MM.1S (cell line): Measurements from ENCODE around the gene DNAH11.
A peak's percentile ranks its signal among the peaks of the same experiment; 100 is the strongest.
"Not testable (repeated sequence)": the region's sequence is repeated elsewhere in the genome, so short reads cannot be mapped to it uniquely, and the experiment has no call there.

Experiments used
- DNase-seq: peaks from one replicate; pipeline ENCODE4 v3.0.0-alpha.2; 2015
- H2AFZ ChIP-seq: fragments of 300-600 bp; sonication (generic); 2 replicates; pipeline ENCODE4 v1.6.0; 2016; ENCODE audit warnings: antibody characterized with exemption, low read length
- H3F3A ChIP-seq: fragments of 300-600 bp; sonication (generic); 2 replicates; pipeline ENCODE4 v1.6.1; 2016; ENCODE audit warnings: mild to moderate bottlenecking, antibody characterized with exemption, low read length, moderate library complexity, mixed read lengths; ENCODE audit not compliant: insufficient read depth
- H3K27ac ChIP-seq: fragments of 300-600 bp; sonication (generic); 2 replicates; pipeline ENCODE4 v1.5.1; 2016; ENCODE audit warnings: mild to moderate bottlenecking, low read length
- H3K27me3 ChIP-seq: fragments of 300-600 bp; sonication (generic); replicated peaks from 2 replicates; pipeline ENCODE4 v1.6.0; 2016; ENCODE audit warnings: low read length; ENCODE audit not compliant: insufficient read depth
- H3K36me3 ChIP-seq: fragments of 300-600 bp; sonication (generic); replicated peaks from 2 replicates; pipeline ENCODE4 v1.6.1; 2016; ENCODE audit warnings: mild to moderate bottlenecking, low read length, mixed read lengths; ENCODE audit not compliant: insufficient read depth
- H3K4me1 ChIP-seq: fragments of 300-600 bp; sonication (generic); 2 replicates; pipeline ENCODE4 v1.6.1; 2016; ENCODE audit warnings: low read length, mixed read lengths
- H3K4me2 ChIP-seq: fragments of 300-600 bp; sonication (generic); 2 replicates; pipeline ENCODE4 v1.6.0; 2016; ENCODE audit warnings: low read depth, low read length
- H3K4me3 ChIP-seq: fragments of 300-600 bp; sonication (generic); 2 replicates; pipeline ENCODE4 v1.5.1; 2016; ENCODE audit warnings: low read length, mixed read lengths
- H3K79me2 ChIP-seq: fragments of 300-600 bp; sonication (generic); 2 replicates; pipeline ENCODE4 v1.6.1; 2016; ENCODE audit warnings: mixed run types, low read length, mixed read lengths
- H3K9ac ChIP-seq: fragments of 300-600 bp; sonication (generic); 2 replicates; pipeline ENCODE4 v1.6.1; 2016; ENCODE audit warnings: low read length, mixed read lengths
- H3K9me2 ChIP-seq: fragments of 300-600 bp; sonication (generic); replicated peaks from 2 replicates; pipeline ENCODE4 v1.6.1; 2016; ENCODE audit warnings: mild to moderate bottlenecking, low read length, mixed read lengths; ENCODE audit not compliant: insufficient read depth
- H3K9me3 ChIP-seq: fragments of 300-600 bp; sonication (generic); replicated peaks from 2 replicates; pipeline ENCODE4 v1.6.1; 2016; ENCODE audit warnings: mild to moderate bottlenecking, low read length, mixed read lengths; ENCODE audit not compliant: insufficient read depth
- H4K20me1 ChIP-seq: fragments of 300-600 bp; sonication (generic); 2 replicates; pipeline ENCODE4 v1.6.1; 2016; ENCODE audit warnings: mild to moderate bottlenecking, low read length, moderate library complexity, mixed read lengths; ENCODE audit not compliant: insufficient read depth
- EZH2 ChIP-seq: fragments of 300-600 bp; sonication (generic); optimal IDR thresholded peaks from 2 replicates; pipeline ENCODE3; 2017; ENCODE audit warnings: low read depth, mild to moderate bottlenecking, antibody characterized with exemption, low read length, mixed read lengths
- EZH2phosphoT487 ChIP-seq: fragments of 300-600 bp; sonication (generic); IDR thresholded peaks from 2 replicates; pipeline ENCODE4 v1.6.1; 2018; ENCODE audit warnings: antibody characterized with exemption, low read length
- TF ChIP-seq, protein P1 (sequence below): fragments of 300-600 bp; sonication (generic); IDR thresholded peaks from 2 replicates; pipeline ENCODE4 v1.5.1; 2016; ENCODE audit warnings: antibody characterized with exemption, low read length, mixed read lengths

The DNAH11 gene

DNA sequence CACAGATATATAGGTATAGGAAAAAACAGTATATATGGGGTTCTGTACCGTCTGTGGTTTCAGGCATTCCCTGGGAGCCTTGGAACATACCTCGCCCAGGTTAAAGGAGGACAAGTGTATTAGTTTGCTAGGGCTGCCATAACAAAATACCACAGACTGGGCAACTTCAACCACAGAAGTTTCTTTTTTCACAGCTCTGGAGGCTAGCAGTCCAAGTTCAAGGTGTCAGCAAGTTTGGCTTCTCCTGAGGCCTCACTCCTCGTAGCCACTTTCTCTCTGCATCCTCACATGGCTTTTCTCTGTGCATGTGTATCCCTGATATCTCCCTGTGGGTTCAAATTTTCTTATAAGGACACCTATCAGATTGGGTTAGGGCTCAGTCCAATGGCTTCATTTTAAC is 189.1 kb downstream of the DNAH11 start:
- H4K20me1 ChIP-seq = no peaks in the 10 kb centered on the region
- H3K9me2 ChIP-seq = no peaks in the 10 kb centered on the region
- H3K79me2 ChIP-seq = no peaks in the 10 kb centered on the region

DNA sequence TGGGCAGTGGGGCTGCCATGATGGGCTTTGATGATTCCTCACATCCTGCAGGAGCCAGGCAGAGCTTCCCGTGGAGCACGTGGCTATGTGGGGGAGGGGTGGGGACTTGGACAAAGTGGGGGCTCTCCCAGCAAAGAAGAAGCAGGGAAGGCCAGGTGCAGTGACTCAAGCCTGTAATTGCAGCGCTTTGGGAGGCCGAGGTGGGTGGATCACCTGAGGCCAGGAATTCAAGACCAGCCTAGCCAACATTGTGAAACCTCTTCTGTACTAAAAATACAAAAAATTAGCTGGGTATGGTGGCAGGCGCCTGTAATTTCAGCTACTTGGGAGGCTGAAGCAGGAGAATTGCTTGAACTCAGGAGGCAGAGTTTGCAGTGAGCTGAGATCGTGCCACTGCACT is 190.1 kb downstream of the DNAH11 start:
- H2AFZ ChIP-seq, DNase-seq, H3K9ac ChIP-seq, H3K27me3 ChIP-seq, H3K4me1 ChIP-seq, H3K4me2 ChIP-seq, H3K9me3 ChIP-seq, H3K9me2 ChIP-seq, H3F3A ChIP-seq, H3K79me2 ChIP-seq, H3K4me3 ChIP-seq, H3K27ac ChIP-seq, H4K20me1 ChIP-seq, H3K36me3 ChIP-seq: not testable (repeated sequence)

More for the DNA sequence above, 189.1 kb downstream of the DNAH11 start:
- H3K4me3 ChIP-seq = no peak overlapping the region
- H2AFZ ChIP-seq = no peak overlapping the region
- H3F3A ChIP-seq = no peaks in the 10 kb centered on the region
- H3K4me1 ChIP-seq = no peaks in the 10 kb centered on the region
- H3K4me2 ChIP-seq = no peak overlapping the region
- no peaks in the 10 kb centered on the region for H3K9me3 ChIP-seq
- no peak overlapping the region for H3K27ac ChIP-seq
- H3K27me3 ChIP-seq = no peaks in the 10 kb centered on the region
- DNase-seq = peak; percentile 43
- TF ChIP-seq EZH2phosphoT487 = no peak
- TF ChIP-seq, protein P1, sequence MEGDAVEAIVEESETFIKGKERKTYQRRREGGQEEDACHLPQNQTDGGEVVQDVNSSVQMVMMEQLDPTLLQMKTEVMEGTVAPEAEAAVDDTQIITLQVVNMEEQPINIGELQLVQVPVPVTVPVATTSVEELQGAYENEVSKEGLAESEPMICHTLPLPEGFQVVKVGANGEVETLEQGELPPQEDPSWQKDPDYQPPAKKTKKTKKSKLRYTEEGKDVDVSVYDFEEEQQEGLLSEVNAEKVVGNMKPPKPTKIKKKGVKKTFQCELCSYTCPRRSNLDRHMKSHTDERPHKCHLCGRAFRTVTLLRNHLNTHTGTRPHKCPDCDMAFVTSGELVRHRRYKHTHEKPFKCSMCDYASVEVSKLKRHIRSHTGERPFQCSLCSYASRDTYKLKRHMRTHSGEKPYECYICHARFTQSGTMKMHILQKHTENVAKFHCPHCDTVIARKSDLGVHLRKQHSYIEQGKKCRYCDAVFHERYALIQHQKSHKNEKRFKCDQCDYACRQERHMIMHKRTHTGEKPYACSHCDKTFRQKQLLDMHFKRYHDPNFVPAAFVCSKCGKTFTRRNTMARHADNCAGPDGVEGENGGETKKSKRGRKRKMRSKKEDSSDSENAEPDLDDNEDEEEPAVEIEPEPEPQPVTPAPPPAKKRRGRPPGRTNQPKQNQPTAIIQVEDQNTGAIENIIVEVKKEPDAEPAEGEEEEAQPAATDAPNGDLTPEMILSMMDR = no peak
- no peak for TF ChIP-seq EZH2
- H3K9ac ChIP-seq = no peak overlapping the region
- H3K36me3 ChIP-seq = no peaks in the 10 kb centered on the region

DNA sequence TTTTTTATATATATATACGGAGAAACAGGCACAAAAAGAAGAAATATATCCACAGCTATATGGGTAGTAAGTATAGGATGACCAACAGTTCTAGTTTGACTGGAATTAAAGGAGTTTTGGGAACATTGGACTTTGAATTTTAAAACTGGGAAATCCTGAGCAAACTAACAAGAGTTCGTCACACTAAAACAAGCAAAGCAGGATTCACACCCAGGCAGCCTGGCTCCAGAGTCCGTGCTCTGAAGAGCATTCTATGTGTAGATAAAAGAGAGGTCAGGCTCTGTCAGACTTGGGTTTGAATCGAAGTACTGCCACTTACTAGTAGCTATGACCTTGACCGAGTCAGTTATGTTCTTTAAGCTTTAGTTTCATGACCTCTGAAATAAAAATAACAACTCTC is 191.0 kb downstream of the DNAH11 start:
- H3K27ac ChIP-seq = no peak overlapping the region
- H3K9me3 ChIP-seq = no peaks in the 10 kb centered on the region
- no peaks in the 10 kb centered on the region for H3K4me1 ChIP-seq
- H3F3A ChIP-seq = no peaks in the 10 kb centered on the region
- no peaks in the 10 kb centered on the region for H3K9me2 ChIP-seq
- no peaks in the 10 kb centered on the region for H3K27me3 ChIP-seq
- no peaks in the 10 kb centered on the region for H3K79me2 ChIP-seq
- H2AFZ ChIP-seq = no peak overlapping the region
- H3K9ac ChIP-seq = no peak overlapping the region
- H3K4me3 ChIP-seq = no peak overlapping the region
- H3K4me2 ChIP-seq = no peak overlapping the region
- H3K36me3 ChIP-seq = no peaks in the 10 kb centered on the region
- no peaks in the 10 kb centered on the region for H4K20me1 ChIP-seq
- TF ChIP-seq, protein P1 = no peak
- TF ChIP-seq EZH2 = no peak
- TF ChIP-seq EZH2phosphoT487 = no peak
- DNase-seq = no peak

DNA sequence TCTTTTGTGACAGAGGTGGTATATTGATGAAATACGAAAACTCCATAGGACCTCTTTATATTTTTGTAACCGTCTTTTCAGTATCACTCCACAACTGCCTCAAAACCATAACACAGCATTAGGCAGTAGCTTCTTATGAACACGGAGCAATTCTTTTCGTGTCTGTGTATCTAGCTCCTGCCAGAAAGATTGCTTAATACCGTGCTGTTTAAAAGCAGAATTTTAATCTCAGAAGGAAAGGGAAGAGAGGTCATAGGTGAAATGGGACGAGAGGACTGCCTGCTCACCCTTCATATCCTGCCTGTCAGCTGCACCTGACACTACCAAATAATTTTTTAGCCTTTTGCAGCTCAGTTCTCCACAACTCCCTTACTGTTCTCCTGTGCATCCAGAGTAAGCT is 200.7 kb downstream of the DNAH11 start:
- no peak overlapping the region for H3K4me2 ChIP-seq
- TF ChIP-seq, protein P1 = no peak
- TF ChIP-seq EZH2phosphoT487 (no peak), EZH2 (no peak)
- DNase-seq = no peak
- no peak overlapping the region for H3K27ac ChIP-seq
- no peaks in the 10 kb centered on the region for H3K79me2 ChIP-seq
- no peaks in the 10 kb centered on the region for H3K27me3 ChIP-seq
- H3K4me3 ChIP-seq = no peak overlapping the region
- no peaks in the 10 kb centered on the region for H3K36me3 ChIP-seq
- H3K9me3 ChIP-seq = no peaks in the 10 kb centered on the region
- no peak overlapping the region for H3K9ac ChIP-seq
- H4K20me1 ChIP-seq = no peaks in the 10 kb centered on the region
- H3K9me2 ChIP-seq = no peaks in the 10 kb centered on the region
- no peaks in the 10 kb centered on the region for H3F3A ChIP-seq
- H2AFZ ChIP-seq = no peak overlapping the region
- H3K4me1 ChIP-seq = no peaks in the 10 kb centered on the region
